ENCODE measurements around the gene RALY. TPM values are rescaled to one million over a fixed set of nuclear protein-coding genes. Genes with fewer than 3 reads are reported as not detected.
A peak's percentile ranks its signal among the peaks of the same experiment; 100 is the strongest.

RALY gene
- total RNA-seq, 1 experiment from 2014 or later: 119 TPM

GRCh38 chr20:34110025-34110744 lies 116.5 kb downstream of the RALY start:
- Histone ChIP-seq H3K27ac (ENCODE audit: low read depth, low read length) (no peak overlapping the region), H3K36me3 (ENCODE audit: control insufficient read depth in 1 of 2, insufficient read depth in 2 of 2, low read length in 2 of 2) (peaks cover 10 to 14% of the 10 kb centered on the region in 2 experiments; a peak in 3 of 4 replicates), H3K9ac (ENCODE audit: low read length) (peak overlapping the region; percentile 92), H3K4me2 (ENCODE audit: low read length) (peak overlapping the region; percentile 89), H3K27me3 (ENCODE audit: insufficient read depth, low read length) (no peaks in the 10 kb centered on the region), H3K9me3 (ENCODE audit: control insufficient read depth in 1 of 2, insufficient read depth in 1 of 2, low read depth in 1 of 2, low read length in 2 of 2) (no peaks in the 10 kb centered on the region), H4K20me1 (ENCODE audit: insufficient read depth) (peaks cover 18% of the 10 kb centered on the region; the same call in 1 of the 2 replicates), H3K79me2 (ENCODE audit: insufficient read depth, low read length) (peaks cover 69% of the 10 kb centered on the region), H3K4me3 (replicated peaks in 1 of 2; ENCODE audit: low read depth in 1 of 2, low read length in 2 of 2) (peak overlapping the region; percentile 70 to 87), H3K9me2 (ENCODE audit: insufficient read depth) (no peaks in the 10 kb centered on the region), H2AFZ (ENCODE audit: low read depth, low read length, poor library complexity, severe bottlenecking) (no peak overlapping the region), H3K4me1 (ENCODE audit: control insufficient read depth in 1 of 2, insufficient read depth in 2 of 2, low read length in 2 of 2) (peaks cover 7 to 24% of the 10 kb centered on the region in 2 experiments; a peak in 3 of 4 replicates)
- no peak for DNase-seq (ENCODE audit: low read depth, low spot score)
- CTCF ChIA-PET: no interaction called here
- ATAC-seq: no peak
- RAD21 ChIA-PET (ENCODE audit: low non-redundant PET in 1 of 2, low total read pairs in 2 of 2, uncharacterized antibody in 2 of 2, unreplicated experiment in 2 of 2): no interaction called here
- intact Hi-C loops (cut with micrococcal nuclease): no loop called here
- POLR2A ChIA-PET: no interaction called here
- TF ChIP-seq SIN3A (IDR thresholded peaks at IDR 0.05; ENCODE audit: low read depth) (peak; percentile 21; the same call in 1 of the 2 replicates), ELF1 (IDR thresholded peaks at IDR 0.05; ENCODE audit: borderline replicate concordance, low read depth) (no peak)
- BruUV-seq (replicated peaks): no TSS peak

DNA sequence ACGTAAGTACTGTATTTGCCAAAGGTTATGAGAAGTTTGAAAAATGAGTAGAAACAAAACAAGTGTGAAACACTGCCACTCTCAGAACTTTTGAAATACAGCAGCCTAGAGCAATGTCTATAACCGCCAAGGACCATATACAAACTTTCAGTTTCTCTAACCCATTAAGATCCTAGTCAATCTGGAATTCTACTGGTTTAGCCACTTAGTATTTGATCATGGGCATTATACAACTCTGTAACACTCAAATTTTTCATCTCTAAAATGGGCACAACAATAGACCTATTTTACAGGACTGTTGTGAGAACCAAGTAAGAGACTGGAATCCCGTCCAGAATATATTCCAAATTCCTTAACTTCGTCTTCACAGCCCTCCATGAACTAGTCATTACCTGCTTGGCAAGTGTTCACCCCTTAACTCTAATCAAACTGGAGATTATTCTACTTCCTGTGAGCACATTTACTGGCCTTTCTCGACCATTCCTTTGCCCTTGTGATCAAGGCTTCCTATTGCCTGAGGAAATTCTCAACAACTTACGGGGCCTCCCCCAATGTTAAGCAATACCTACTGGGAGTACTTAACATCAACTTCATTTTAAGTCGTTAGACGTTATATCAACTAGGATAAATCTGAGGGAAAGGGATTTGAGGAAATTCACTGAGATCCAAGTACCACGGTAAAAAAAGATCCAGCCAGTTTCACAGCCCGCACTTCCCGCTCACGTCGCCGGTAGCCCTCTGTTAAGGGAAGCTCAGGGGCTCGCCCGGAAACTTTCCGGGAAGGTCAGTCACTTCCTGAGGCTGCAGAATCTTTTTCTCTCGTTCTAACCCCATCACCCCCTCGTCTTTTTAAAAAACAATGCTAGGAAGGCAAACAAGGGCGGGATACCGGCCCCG lies 117.3 kb downstream of the RALY start:
- H4K20me1 ChIP-seq (ENCODE audit: insufficient read depth): peaks cover 18% of the 10 kb centered on the region; the same call in 1 of the 2 replicates
- no peak overlapping the region for H2AFZ ChIP-seq (ENCODE audit: low read depth, low read length, poor library complexity, severe bottlenecking)
- H3K36me3 ChIP-seq (ENCODE audit: control insufficient read depth in 1 of 2, insufficient read depth in 2 of 2, low read length in 2 of 2): peaks cover 8% of the 10 kb centered on the region in 2 experiments; a peak in 3 of 4 replicates
- peak overlapping the region; percentile 92 for H3K9ac ChIP-seq (ENCODE audit: low read length)
- H3K79me2 ChIP-seq (ENCODE audit: insufficient read depth, low read length): peaks cover 61% of the 10 kb centered on the region
- peak overlapping the region; percentile 92 for H3K27ac ChIP-seq (ENCODE audit: low read depth, low read length)
- DNase-seq (ENCODE audit: low read depth, low spot score) (no peak), ATAC-seq (no peak)
- ChIA-PET CTCF (no interaction called here), POLR2A (interaction anchor here (1.5 kb wide), 1 partner anchor 9 kb away, joined by 4 read pairs; no protein-coding TSS in a partner anchor), RAD21 (ENCODE audit: low non-redundant PET in 1 of 2, low total read pairs in 2 of 2, uncharacterized antibody in 2 of 2, unreplicated experiment in 2 of 2) (no interaction called here)
- peak overlapping the region; percentile 89 for H3K4me2 ChIP-seq (ENCODE audit: low read length)
- peaks cover 7 to 24% of the 10 kb centered on the region in 2 experiments; a peak in 3 of 4 replicates for H3K4me1 ChIP-seq (ENCODE audit: control insufficient read depth in 1 of 2, insufficient read depth in 2 of 2, low read length in 2 of 2)
- H3K9me2 ChIP-seq (ENCODE audit: insufficient read depth): no peaks in the 10 kb centered on the region
- no peaks in the 10 kb centered on the region for H3K9me3 ChIP-seq (ENCODE audit: control insufficient read depth in 1 of 2, insufficient read depth in 1 of 2, low read depth in 1 of 2, low read length in 2 of 2)
- TSS peak; percentile 47 for BruUV-seq (replicated peaks)
- peak overlapping the region; percentile 70 to 87 for H3K4me3 ChIP-seq (replicated peaks in 1 of 2; ENCODE audit: low read depth in 1 of 2, low read length in 2 of 2)
- H3K27me3 ChIP-seq (ENCODE audit: insufficient read depth, low read length): no peaks in the 10 kb centered on the region
- intact Hi-C loops (cut with micrococcal nuclease): no loop called here
- TF ChIP-seq POLR2AphosphoS5 (IDR thresholded peaks at IDR 0.05; ENCODE audit: low read depth, low read length): no peak
- TF ChIP-seq EZH2phosphoT487 (IDR thresholded peaks at IDR 0.05; ENCODE audit: borderline replicate concordance): no peak
- no peak for TF ChIP-seq JUND (IDR thresholded peaks at IDR 0.05)
- no peak for TF ChIP-seq SP1 (IDR thresholded peaks at IDR 0.05; ENCODE audit: low read depth)
- no peak for TF ChIP-seq TCF7L2 (IDR thresholded peaks at IDR 0.05; ENCODE audit: borderline replicate concordance, extremely low read depth, insufficient read depth, insufficient read length)
- TF ChIP-seq CBX3 (IDR thresholded peaks at IDR 0.05; ENCODE audit: low read depth): no peak
- TF ChIP-seq, protein P1, sequence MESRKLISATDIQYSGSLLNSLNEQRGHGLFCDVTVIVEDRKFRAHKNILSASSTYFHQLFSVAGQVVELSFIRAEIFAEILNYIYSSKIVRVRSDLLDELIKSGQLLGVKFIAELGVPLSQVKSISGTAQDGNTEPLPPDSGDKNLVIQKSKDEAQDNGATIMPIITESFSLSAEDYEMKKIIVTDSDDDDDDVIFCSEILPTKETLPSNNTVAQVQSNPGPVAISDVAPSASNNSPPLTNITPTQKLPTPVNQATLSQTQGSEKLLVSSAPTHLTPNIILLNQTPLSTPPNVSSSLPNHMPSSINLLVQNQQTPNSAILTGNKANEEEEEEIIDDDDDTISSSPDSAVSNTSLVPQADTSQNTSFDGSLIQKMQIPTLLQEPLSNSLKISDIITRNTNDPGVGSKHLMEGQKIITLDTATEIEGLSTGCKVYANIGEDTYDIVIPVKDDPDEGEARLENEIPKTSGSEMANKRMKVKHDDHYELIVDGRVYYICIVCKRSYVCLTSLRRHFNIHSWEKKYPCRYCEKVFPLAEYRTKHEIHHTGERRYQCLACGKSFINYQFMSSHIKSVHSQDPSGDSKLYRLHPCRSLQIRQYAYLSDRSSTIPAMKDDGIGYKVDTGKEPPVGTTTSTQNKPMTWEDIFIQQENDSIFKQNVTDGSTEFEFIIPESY (IDR thresholded peaks at IDR 0.05; ENCODE audit: extremely low read depth, insufficient replicate concordance, low read length): no peak
- TF ChIP-seq MAX (IDR thresholded peaks at IDR 0.05): no peak
- no peak for TF ChIP-seq SIN3A (IDR thresholded peaks at IDR 0.05; ENCODE audit: low read depth)
- no peak for TF ChIP-seq YY1 (IDR thresholded peaks at IDR 0.05; ENCODE audit: extremely low read depth, insufficient replicate concordance, low read depth, low read length)
- no peak for TF ChIP-seq POLR2A (IDR thresholded peaks at IDR 0.05; ENCODE audit: borderline replicate concordance, extremely low read depth, insufficient read depth, insufficient read length)
- TF ChIP-seq, protein P2, sequence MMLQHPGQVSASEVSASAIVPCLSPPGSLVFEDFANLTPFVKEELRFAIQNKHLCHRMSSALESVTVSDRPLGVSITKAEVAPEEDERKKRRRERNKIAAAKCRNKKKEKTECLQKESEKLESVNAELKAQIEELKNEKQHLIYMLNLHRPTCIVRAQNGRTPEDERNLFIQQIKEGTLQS (IDR thresholded peaks at IDR 0.05): no peak
- TF ChIP-seq ELF1 (IDR thresholded peaks at IDR 0.05; ENCODE audit: borderline replicate concordance, low read depth): no peak

Measured in HCT116 (cell line).